Liver (tissue), 3 donors: ENCODE results near the gene CNTN5.

Source experiments
- GABPA ChIP-seq, 2 donors: IDR thresholded peaks in 1 of 2; conservative IDR thresholded peaks in 1 of 2; 2 replicates each; pipeline ENCODE4 v1.6.1; 2016; ENCODE audit warnings: antibody characterized with exemption in 2 of 2, mild to moderate bottlenecking in 1 of 2, moderate library complexity in 1 of 2
- JUND ChIP-seq, 2 donors: IDR thresholded peaks; 2 replicates each; pipeline ENCODE4 v1.6.1; 2016; ENCODE audit warnings: antibody characterized with exemption in 2 of 2
- MAX ChIP-seq: IDR thresholded peaks from 2 replicates; pipeline ENCODE4 v1.6.1; 2016; ENCODE audit warnings: antibody characterized with exemption
- RAD21 ChIP-seq, 2 donors: IDR thresholded peaks; 2 replicates each; pipeline ENCODE4 v1.6.1; 2016; ENCODE audit warnings: antibody characterized with exemption in 2 of 2, mild to moderate bottlenecking in 2 of 2
- RXRA ChIP-seq, 2 donors: IDR thresholded peaks; 2 replicates each; pipeline ENCODE4 v1.6.1; 2017 to 2018; ENCODE audit warnings: antibody characterized with exemption in 2 of 2, mild to moderate bottlenecking in 1 of 2
- SP1 ChIP-seq: IDR thresholded peaks from 2 replicates; pipeline ENCODE4 v1.6.1; 2018; ENCODE audit warnings: antibody characterized with exemption, mild to moderate bottlenecking
- YY1 ChIP-seq: IDR thresholded peaks from 2 replicates; pipeline ENCODE4 v1.6.1; 2016; ENCODE audit warnings: antibody characterized with exemption, mild to moderate bottlenecking
- TF ChIP-seq, protein P1 (sequence below): fragments of 150-350 bp; IDR thresholded peaks from 2 replicates; pipeline ENCODE4 v1.5.1; 2017; ENCODE audit warnings: improper control_type of control experiment, low read depth, low read length; ENCODE audit not compliant: missing input control
- donor health status: healthy.
- donor health status: healthy.

GRCh38 chr11:100329352-100329751, 1308.6 kb downstream of the CNTN5 start:
- TF ChIP-seq, protein P1, sequence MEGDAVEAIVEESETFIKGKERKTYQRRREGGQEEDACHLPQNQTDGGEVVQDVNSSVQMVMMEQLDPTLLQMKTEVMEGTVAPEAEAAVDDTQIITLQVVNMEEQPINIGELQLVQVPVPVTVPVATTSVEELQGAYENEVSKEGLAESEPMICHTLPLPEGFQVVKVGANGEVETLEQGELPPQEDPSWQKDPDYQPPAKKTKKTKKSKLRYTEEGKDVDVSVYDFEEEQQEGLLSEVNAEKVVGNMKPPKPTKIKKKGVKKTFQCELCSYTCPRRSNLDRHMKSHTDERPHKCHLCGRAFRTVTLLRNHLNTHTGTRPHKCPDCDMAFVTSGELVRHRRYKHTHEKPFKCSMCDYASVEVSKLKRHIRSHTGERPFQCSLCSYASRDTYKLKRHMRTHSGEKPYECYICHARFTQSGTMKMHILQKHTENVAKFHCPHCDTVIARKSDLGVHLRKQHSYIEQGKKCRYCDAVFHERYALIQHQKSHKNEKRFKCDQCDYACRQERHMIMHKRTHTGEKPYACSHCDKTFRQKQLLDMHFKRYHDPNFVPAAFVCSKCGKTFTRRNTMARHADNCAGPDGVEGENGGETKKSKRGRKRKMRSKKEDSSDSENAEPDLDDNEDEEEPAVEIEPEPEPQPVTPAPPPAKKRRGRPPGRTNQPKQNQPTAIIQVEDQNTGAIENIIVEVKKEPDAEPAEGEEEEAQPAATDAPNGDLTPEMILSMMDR, result no peak
- TF ChIP-seq JUND (IDR thresholded peaks at IDR 0.05), result no peak
- no peak for TF ChIP-seq SP1
- TF ChIP-seq RAD21 (IDR thresholded peaks at IDR 0.05), result no peak
- no peak for TF ChIP-seq RXRA (IDR thresholded peaks at IDR 0.05)
- TF ChIP-seq MAX, result no peak
- no peak for TF ChIP-seq GABPA (IDR thresholded peaks at IDR 0.05 in 1 of 2, conservative IDR thresholded peaks at IDR 0.05 in 1 of 2)
- TF ChIP-seq YY1, result no peak
